ENCODE data around the gene PI3. TPM values are rescaled to one million over a fixed set of nuclear protein-coding genes. Genes with fewer than 3 reads are reported as not detected.

PI3 gene
- total and polyA plus RNA-seq, 4 donors, result not detected

DNA sequence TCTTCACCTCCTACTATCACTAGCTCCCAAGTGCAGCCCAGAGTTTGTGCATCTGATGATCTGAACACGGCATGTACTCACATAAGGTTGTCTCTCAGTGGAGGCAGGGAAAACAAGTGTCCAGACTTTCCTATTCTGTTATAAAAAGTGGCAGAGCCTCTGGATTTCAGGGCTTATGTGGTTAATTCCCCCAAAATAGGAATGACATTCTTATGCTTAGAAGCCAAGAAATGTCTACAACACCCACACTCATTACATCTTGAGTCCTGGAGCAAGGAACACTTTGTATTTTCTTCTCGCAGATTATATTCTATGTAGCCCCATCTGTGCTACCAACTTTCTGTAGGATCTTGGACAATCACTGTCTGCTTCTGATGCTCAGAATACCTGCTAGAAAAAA lies 18.6 kb downstream of the PI3 start (continued):
- TF ChIP-seq, protein P1, sequence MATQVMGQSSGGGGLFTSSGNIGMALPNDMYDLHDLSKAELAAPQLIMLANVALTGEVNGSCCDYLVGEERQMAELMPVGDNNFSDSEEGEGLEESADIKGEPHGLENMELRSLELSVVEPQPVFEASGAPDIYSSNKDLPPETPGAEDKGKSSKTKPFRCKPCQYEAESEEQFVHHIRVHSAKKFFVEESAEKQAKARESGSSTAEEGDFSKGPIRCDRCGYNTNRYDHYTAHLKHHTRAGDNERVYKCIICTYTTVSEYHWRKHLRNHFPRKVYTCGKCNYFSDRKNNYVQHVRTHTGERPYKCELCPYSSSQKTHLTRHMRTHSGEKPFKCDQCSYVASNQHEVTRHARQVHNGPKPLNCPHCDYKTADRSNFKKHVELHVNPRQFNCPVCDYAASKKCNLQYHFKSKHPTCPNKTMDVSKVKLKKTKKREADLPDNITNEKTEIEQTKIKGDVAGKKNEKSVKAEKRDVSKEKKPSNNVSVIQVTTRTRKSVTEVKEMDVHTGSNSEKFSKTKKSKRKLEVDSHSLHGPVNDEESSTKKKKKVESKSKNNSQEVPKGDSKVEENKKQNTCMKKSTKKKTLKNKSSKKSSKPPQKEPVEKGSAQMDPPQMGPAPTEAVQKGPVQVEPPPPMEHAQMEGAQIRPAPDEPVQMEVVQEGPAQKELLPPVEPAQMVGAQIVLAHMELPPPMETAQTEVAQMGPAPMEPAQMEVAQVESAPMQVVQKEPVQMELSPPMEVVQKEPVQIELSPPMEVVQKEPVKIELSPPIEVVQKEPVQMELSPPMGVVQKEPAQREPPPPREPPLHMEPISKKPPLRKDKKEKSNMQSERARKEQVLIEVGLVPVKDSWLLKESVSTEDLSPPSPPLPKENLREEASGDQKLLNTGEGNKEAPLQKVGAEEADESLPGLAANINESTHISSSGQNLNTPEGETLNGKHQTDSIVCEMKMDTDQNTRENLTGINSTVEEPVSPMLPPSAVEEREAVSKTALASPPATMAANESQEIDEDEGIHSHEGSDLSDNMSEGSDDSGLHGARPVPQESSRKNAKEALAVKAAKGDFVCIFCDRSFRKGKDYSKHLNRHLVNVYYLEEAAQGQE (IDR thresholded peaks at IDR 0.05), result no peak
- TF ChIP-seq HNF4A (conservative IDR thresholded peaks at IDR 0.05) (no peak), NR2F2 (IDR thresholded peaks at IDR 0.05) (no peak), SP1 (IDR thresholded peaks at IDR 0.05) (no peak), FOXA1 (IDR thresholded peaks at IDR 0.05) (no peak)
- TF ChIP-seq, protein P2, sequence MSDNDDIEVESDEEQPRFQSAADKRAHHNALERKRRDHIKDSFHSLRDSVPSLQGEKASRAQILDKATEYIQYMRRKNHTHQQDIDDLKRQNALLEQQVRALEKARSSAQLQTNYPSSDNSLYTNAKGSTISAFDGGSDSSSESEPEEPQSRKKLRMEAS (IDR thresholded peaks at IDR 0.05), result no peak

DNA sequence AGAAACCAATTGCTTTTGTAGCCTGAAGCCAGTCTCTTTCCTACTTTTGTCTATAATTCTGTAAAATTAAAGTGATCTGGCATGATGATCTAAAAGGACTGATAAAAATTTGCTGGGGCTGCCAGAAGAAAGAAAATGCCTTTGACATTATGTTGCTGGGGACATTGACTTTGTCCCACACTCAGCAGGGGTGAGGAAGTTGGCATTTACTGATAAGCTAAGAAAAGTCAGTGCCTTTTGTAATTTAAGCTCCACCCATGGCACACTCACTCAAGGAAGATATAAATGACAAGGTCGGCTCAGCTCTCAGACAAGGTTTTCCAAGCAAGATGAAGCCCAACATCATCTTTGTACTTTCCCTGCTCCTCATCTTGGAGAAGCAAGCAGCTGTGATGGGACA lies 32.0 kb downstream of the PI3 start, which contains the start of gene SEMG1:
SEMG1 (plus strand) TSS at position 309 of the 400 bp plus-strand sequence; CDS start at position 330, 21 bp downstream.
- 13% methylated on average over 1 of the region's 1 CpG for WGBS
- Histone ChIP-seq H3K4me1 (ENCODE audit: control insufficient read depth in 4 of 4, insufficient read depth in 4 of 4, low read length in 3 of 4) (no peaks in the 10 kb centered on the region), H3K36me3 (ENCODE audit: control insufficient read depth in 4 of 4, insufficient read depth in 3 of 4, low read depth in 1 of 4, low read length in 3 of 4) (no peaks in the 10 kb centered on the region), H3K27me3 (ENCODE audit: control insufficient read depth in 4 of 4, insufficient read depth in 4 of 4, low read length in 3 of 4) (peaks cover 0 to 4% (median 0%) of the 10 kb centered on the region in 4 donors), H3K27ac (ENCODE audit: low read depth in 1 of 2, low read length in 2 of 2) (no peak within 1 kb of the TSS), H3K9me3 (ENCODE audit: control insufficient read depth in 4 of 4, low read length in 3 of 4) (no peaks in the 10 kb centered on the region), H3K4me3 (ENCODE audit: low read depth in 1 of 3, low read length in 3 of 3) (no peak within 1 kb of the TSS), H3K9ac (ENCODE audit: low read depth in 1 of 2, low read length in 2 of 2) (no peak within 1 kb of the TSS)
- TF ChIP-seq, protein P3, sequence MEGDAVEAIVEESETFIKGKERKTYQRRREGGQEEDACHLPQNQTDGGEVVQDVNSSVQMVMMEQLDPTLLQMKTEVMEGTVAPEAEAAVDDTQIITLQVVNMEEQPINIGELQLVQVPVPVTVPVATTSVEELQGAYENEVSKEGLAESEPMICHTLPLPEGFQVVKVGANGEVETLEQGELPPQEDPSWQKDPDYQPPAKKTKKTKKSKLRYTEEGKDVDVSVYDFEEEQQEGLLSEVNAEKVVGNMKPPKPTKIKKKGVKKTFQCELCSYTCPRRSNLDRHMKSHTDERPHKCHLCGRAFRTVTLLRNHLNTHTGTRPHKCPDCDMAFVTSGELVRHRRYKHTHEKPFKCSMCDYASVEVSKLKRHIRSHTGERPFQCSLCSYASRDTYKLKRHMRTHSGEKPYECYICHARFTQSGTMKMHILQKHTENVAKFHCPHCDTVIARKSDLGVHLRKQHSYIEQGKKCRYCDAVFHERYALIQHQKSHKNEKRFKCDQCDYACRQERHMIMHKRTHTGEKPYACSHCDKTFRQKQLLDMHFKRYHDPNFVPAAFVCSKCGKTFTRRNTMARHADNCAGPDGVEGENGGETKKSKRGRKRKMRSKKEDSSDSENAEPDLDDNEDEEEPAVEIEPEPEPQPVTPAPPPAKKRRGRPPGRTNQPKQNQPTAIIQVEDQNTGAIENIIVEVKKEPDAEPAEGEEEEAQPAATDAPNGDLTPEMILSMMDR (IDR thresholded peaks at IDR 0.05; ENCODE audit: low read depth, low read length, missing input control), result no peak
- TF ChIP-seq FOXA2 (IDR thresholded peaks at IDR 0.05) (no peak), GABPA (IDR thresholded peaks at IDR 0.05 in 1 of 2, conservative IDR thresholded peaks at IDR 0.05 in 1 of 2) (no peak), TAF1 (conservative IDR thresholded peaks at IDR 0.05) (no peak), YY1 (IDR thresholded peaks at IDR 0.05) (no peak), JUND (IDR thresholded peaks at IDR 0.05) (no peak), FOXA1 (IDR thresholded peaks at IDR 0.05) (no peak), HNF4G (IDR thresholded peaks at IDR 0.05) (no peak)
- TF ChIP-seq, protein P4, sequence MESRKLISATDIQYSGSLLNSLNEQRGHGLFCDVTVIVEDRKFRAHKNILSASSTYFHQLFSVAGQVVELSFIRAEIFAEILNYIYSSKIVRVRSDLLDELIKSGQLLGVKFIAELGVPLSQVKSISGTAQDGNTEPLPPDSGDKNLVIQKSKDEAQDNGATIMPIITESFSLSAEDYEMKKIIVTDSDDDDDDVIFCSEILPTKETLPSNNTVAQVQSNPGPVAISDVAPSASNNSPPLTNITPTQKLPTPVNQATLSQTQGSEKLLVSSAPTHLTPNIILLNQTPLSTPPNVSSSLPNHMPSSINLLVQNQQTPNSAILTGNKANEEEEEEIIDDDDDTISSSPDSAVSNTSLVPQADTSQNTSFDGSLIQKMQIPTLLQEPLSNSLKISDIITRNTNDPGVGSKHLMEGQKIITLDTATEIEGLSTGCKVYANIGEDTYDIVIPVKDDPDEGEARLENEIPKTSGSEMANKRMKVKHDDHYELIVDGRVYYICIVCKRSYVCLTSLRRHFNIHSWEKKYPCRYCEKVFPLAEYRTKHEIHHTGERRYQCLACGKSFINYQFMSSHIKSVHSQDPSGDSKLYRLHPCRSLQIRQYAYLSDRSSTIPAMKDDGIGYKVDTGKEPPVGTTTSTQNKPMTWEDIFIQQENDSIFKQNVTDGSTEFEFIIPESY (IDR thresholded peaks at IDR 0.05), result no peak
- TF ChIP-seq, protein P5, sequence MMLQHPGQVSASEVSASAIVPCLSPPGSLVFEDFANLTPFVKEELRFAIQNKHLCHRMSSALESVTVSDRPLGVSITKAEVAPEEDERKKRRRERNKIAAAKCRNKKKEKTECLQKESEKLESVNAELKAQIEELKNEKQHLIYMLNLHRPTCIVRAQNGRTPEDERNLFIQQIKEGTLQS (IDR thresholded peaks at IDR 0.05), result no peak
- DNase-seq (ENCODE audit: low spot score), result no peak
